ENCODE results near the gene GLDN.

DNA sequence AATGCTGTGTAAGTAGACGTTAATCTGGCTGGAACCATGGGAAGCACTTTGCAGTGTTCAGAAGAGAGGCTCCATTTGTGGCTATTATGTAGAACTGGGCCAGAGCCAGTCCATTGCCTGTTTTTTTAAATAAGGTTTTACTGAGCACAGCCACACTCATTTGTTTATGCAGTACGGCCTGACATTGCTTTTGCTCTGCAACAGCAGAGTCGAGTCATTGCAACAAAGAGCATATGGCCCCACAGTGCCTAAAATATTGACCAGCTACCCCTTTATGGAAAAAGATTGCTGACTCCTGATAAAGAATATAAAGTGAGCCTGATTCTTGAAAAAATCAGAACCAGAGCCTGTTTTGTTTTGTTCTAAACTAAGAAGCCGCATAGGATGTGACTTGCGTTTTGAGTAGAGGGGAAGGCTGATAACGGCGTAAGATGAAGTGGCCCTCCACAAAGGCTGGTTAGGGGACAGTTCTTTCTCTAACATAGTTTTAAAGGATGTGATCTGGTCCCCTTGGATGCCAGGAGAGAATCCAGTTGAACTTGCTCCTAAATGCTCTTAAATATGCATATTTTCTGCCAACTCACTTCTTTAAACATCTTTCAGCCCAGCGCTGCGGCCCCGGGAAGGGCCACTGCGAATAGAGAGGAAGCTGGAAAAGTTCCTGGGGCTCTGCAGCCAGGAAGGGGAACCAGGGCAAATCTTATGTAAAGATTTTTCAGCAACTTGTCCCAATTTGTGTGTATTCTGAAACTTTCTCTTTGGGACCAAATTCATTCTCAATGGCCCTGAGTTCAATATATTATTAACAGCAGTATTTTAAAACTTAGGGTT is 64.5 kb downstream of the GLDN start:
- TF ChIP-seq, protein P1, sequence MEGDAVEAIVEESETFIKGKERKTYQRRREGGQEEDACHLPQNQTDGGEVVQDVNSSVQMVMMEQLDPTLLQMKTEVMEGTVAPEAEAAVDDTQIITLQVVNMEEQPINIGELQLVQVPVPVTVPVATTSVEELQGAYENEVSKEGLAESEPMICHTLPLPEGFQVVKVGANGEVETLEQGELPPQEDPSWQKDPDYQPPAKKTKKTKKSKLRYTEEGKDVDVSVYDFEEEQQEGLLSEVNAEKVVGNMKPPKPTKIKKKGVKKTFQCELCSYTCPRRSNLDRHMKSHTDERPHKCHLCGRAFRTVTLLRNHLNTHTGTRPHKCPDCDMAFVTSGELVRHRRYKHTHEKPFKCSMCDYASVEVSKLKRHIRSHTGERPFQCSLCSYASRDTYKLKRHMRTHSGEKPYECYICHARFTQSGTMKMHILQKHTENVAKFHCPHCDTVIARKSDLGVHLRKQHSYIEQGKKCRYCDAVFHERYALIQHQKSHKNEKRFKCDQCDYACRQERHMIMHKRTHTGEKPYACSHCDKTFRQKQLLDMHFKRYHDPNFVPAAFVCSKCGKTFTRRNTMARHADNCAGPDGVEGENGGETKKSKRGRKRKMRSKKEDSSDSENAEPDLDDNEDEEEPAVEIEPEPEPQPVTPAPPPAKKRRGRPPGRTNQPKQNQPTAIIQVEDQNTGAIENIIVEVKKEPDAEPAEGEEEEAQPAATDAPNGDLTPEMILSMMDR (IDR thresholded peaks at IDR 0.05), result no peak
- no peak for TF ChIP-seq POLR2AphosphoS5 (IDR thresholded peaks at IDR 0.05)

All from transverse colon (tissue), 4 donors.